Endothelial cell of umbilical vein (primary cell): ENCODE results near the gene SOX30.

Source experiments
- EZH2 ChIP-seq: IDR thresholded peaks from 2 replicates; pipeline ENCODE4 v1.6.1; 2012; ENCODE audit warnings: borderline replicate concordance, low read depth, mild to moderate bottlenecking, moderate library complexity, low read length, inconsistent platforms; ENCODE audit not compliant: severe bottlenecking
- MAX ChIP-seq: IDR thresholded peaks from 2 replicates; pipeline ENCODE4 v1.6.1; 2011; ENCODE audit not compliant: insufficient read depth, insufficient read length
- MYC ChIP-seq: IDR thresholded peaks from one replicate; pipeline ENCODE4 v1.6.1; 2011; ENCODE audit warnings: mild to moderate bottlenecking, low read depth, low read length
- POLR2A ChIP-seq: IDR thresholded peaks from 2 replicates; pipeline ENCODE4 v1.6.1; 2012; ENCODE audit warnings: low read depth, mild to moderate bottlenecking, control low read depth, low read length
- POLR2AphosphoS5 ChIP-seq: IDR thresholded peaks from 2 replicates; pipeline ENCODE4 v1.6.1; 2012; ENCODE audit warnings: low read depth, mild to moderate bottlenecking, control low read depth, low read length, moderate library complexity; ENCODE audit not compliant: insufficient read depth
- TF ChIP-seq, protein P1 (sequence below), 2 donors: IDR thresholded peaks; 1 replicate in 1 of 2; 2 replicates in 1 of 2; pipeline ENCODE4 v1.5.1; 2011; ENCODE audit warnings: low read length in 2 of 2, mild to moderate bottlenecking in 2 of 2, moderate library complexity in 2 of 2, control low read depth in 1 of 2, inconsistent platforms in 1 of 2, low read depth in 1 of 2; ENCODE audit not compliant: insufficient read depth in 1 of 2; ENCODE audit errors: extremely low read depth in 1 of 2

GRCh38 chr5:157618191-157618765, 34.0 kb downstream of the SOX30 start:
- TF ChIP-seq, protein P1, sequence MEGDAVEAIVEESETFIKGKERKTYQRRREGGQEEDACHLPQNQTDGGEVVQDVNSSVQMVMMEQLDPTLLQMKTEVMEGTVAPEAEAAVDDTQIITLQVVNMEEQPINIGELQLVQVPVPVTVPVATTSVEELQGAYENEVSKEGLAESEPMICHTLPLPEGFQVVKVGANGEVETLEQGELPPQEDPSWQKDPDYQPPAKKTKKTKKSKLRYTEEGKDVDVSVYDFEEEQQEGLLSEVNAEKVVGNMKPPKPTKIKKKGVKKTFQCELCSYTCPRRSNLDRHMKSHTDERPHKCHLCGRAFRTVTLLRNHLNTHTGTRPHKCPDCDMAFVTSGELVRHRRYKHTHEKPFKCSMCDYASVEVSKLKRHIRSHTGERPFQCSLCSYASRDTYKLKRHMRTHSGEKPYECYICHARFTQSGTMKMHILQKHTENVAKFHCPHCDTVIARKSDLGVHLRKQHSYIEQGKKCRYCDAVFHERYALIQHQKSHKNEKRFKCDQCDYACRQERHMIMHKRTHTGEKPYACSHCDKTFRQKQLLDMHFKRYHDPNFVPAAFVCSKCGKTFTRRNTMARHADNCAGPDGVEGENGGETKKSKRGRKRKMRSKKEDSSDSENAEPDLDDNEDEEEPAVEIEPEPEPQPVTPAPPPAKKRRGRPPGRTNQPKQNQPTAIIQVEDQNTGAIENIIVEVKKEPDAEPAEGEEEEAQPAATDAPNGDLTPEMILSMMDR (IDR thresholded peaks at IDR 0.05; ENCODE audit: extremely low read depth in 1 of 2, insufficient read depth in 1 of 2, low read depth in 1 of 2, low read length in 2 of 2) = no peak
- TF ChIP-seq POLR2A = no peak
- TF ChIP-seq MAX = no peak
- TF ChIP-seq POLR2AphosphoS5 = no peak
- no peak for TF ChIP-seq MYC
- TF ChIP-seq EZH2 = no peak
